RWPE2 (cell line): ENCODE data around the gene CDK13.

ENCODE experiments used
- ATAC-seq: fragments of 200-7000 bp; cut with Tn5 transposase; 3 replicates; pipeline ENCODE4 v1.9.1; 2021; ENCODE audit warnings: low read depth
- DNase-seq: peaks from one replicate; pipeline ENCODE4 v3.0.0-alpha.2; 2020; ENCODE audit warnings: low spot score
- H3K27ac ChIP-seq: fragments of 450-650 bp; 2 replicates; pipeline ENCODE4 v1.5.1; 2017; ENCODE audit warnings: mild to moderate bottlenecking; ENCODE audit not compliant: poor library complexity, severe bottlenecking
- H3K27me3 ChIP-seq: fragments of 250-450 bp; sonication (Bioruptor Pico); 2 replicates; pipeline ENCODE4 v1.5.1; 2021; ENCODE audit warnings: mild to moderate bottlenecking, moderate library complexity; ENCODE audit not compliant: insufficient read depth, poor library complexity, severe bottlenecking
- H3K36me3 ChIP-seq: fragments of 250-450 bp; sonication (Bioruptor Pico); 2 replicates; pipeline ENCODE4 v1.5.1; 2020; ENCODE audit warnings: low read depth, mild to moderate bottlenecking, moderate library complexity
- H3K4me1 ChIP-seq: fragments of 250-450 bp; sonication (Bioruptor Pico); 2 replicates; pipeline ENCODE4 v1.5.1; 2021; ENCODE audit warnings: mild to moderate bottlenecking, moderate library complexity; ENCODE audit not compliant: insufficient read depth, poor library complexity, severe bottlenecking
- H3K4me3 ChIP-seq: fragments of 250-450 bp; sonication (Bioruptor Pico); 2 replicates; pipeline ENCODE4 v1.5.1; 2021; ENCODE audit warnings: mild to moderate bottlenecking, moderate library complexity; ENCODE audit not compliant: severe bottlenecking
- H3K9me3 ChIP-seq: fragments of 250-450 bp; sonication (Bioruptor Pico); 2 replicates; pipeline ENCODE4 v1.5.1; 2021; ENCODE audit warnings: mild to moderate bottlenecking, moderate library complexity; ENCODE audit not compliant: severe bottlenecking
- CTCF ChIP-seq: fragments of 450-650 bp; IDR thresholded peaks from one replicate; pipeline ENCODE4 v1.5.1; 2017; ENCODE audit warnings: mild to moderate bottlenecking, moderate library complexity; ENCODE audit not compliant: poor library complexity, severe bottlenecking

Gene CDK13

GRCh38 chr7:40093631-40094350 is 143.7 kb downstream of the CDK13 start:
- Histone ChIP-seq H3K4me1 (no peaks in the 10 kb centered on the region), H3K36me3 (peaks cover 58% of the 10 kb centered on the region), H3K27ac (no peak overlapping the region), H3K4me3 (no peak overlapping the region), H3K9me3 (no peaks in the 10 kb centered on the region), H3K27me3 (no peaks in the 10 kb centered on the region)
- TF ChIP-seq CTCF: no peak
- no peak for DNase-seq
- ATAC-seq: no peak

- no peak for DNase-seq
- H3K36me3 ChIP-seq: peaks cover 46% of the 10 kb centered on the region
- no peaks in the 10 kb centered on the region for H3K27me3 ChIP-seq
- TF ChIP-seq CTCF: no peak
- H3K4me1 ChIP-seq: no peaks in the 10 kb centered on the region
- H3K9me3 ChIP-seq: no peaks in the 10 kb centered on the region
- no peak overlapping the region for H3K27ac ChIP-seq
- no peak for ATAC-seq
- no peak overlapping the region for H3K4me3 ChIP-seq
Observed at GRCh38 chr7:40095230-40095629, 145.2 kb downstream of the CDK13 start.

- DNase-seq (no peak), ATAC-seq (no peak)
- Histone ChIP-seq H3K4me1 (no peaks in the 10 kb centered on the region), H3K9me3 (no peaks in the 10 kb centered on the region), H3K36me3 (peaks cover 45% of the 10 kb centered on the region), H3K4me3 (no peak overlapping the region), H3K27me3 (no peaks in the 10 kb centered on the region), H3K27ac (no peak overlapping the region)
- no peak for TF ChIP-seq CTCF
Observed at GRCh38 chr7:40095695-40096327, 145.8 kb downstream of the CDK13 start.

- no peak for ATAC-seq
- no peak overlapping the region for H3K27ac ChIP-seq
- no peak for TF ChIP-seq CTCF
- no peak overlapping the region for H3K4me3 ChIP-seq
- H3K36me3 ChIP-seq: peaks cover 32% of the 10 kb centered on the region
- H3K4me1 ChIP-seq: no peaks in the 10 kb centered on the region
- DNase-seq: no peak
- H3K27me3 ChIP-seq: no peaks in the 10 kb centered on the region
- H3K9me3 ChIP-seq: no peaks in the 10 kb centered on the region
Observed at GRCh38 chr7:40097728-40098127, 147.7 kb downstream of the CDK13 start.

GRCh38 chr7:40098810-40099209 is 148.8 kb downstream of the CDK13 start:
- Histone ChIP-seq H3K4me1 (no peaks in the 10 kb centered on the region), H3K36me3 (peaks cover 26% of the 10 kb centered on the region), H3K27ac (no peak overlapping the region), H3K27me3 (no peaks in the 10 kb centered on the region), H3K9me3 (no peaks in the 10 kb centered on the region), H3K4me3 (no peak overlapping the region)
- DNase-seq: no peak
- TF ChIP-seq CTCF: no peak
- no peak for ATAC-seq
